ENCODE measurements around the gene PSMA1. TPM values are rescaled to one million over a fixed set of nuclear protein-coding genes. Genes with fewer than 3 reads are reported as not detected.
A peak's percentile ranks its signal among the peaks of the same experiment; 100 is the strongest.

Gene PSMA1
- total RNA-seq, 3 donors from 2014 or later (not counting 1 experiment from before 2014, with no cell fraction given): 143 to 176 (median 155) TPM

DNA sequence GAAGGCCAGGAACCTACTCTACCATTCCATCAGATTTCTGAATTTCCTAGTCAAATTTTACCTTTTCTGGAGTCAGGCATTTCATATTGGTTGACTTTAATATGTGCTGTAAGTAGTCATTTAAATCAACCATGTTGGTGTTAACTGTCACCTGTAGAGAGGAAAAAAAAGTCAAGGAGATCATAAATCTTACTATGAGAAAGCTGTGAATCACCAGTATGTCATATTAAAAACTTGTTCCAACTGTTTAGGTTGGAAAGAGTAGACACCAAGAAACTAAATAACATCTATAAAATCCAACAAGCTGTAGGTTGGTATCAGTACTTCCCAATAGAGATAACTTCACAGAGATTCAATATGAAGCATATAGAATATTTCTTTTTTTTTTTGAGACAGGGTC lies 60.0 kb downstream of the PSMA1 start:
- Mint-ChIP-seq H3K36me3 (no peaks in the 10 kb centered on the region), H3K9me3 (no peaks in the 10 kb centered on the region), H3K4me1 (no peaks in the 10 kb centered on the region), H3K27ac (no peak overlapping the region), H3K4me3 (no peak overlapping the region), H3K27me3 (ENCODE audit: low read depth in 2 of 2) (no peaks in the 10 kb centered on the region)
- no peaks in the 10 kb centered on the region for H3K27me3 ChIP-seq (ENCODE audit: control insufficient read depth, insufficient read depth, low read length)
- DNase-seq (no peak), ATAC-seq (no peak)
- no peaks in the 10 kb centered on the region for H3K9me3 ChIP-seq (ENCODE audit: control insufficient read depth, insufficient read depth, low read length)
- H3K36me3 ChIP-seq (ENCODE audit: control insufficient read depth, insufficient read depth, low read length): peaks cover 86% of the 10 kb centered on the region
- H3K27ac ChIP-seq (ENCODE audit: low read length): no peak overlapping the region
- intact Hi-C loops (cut with micrococcal nuclease): no loop called here
- no peaks in the 10 kb centered on the region for H3K4me1 ChIP-seq (ENCODE audit: control insufficient read depth, insufficient read depth, low read length)
- H3K4me3 ChIP-seq (ENCODE audit: low read length): no peak overlapping the region
- TF ChIP-seq CTCF (IDR thresholded peaks at IDR 0.05): no peak

DNA sequence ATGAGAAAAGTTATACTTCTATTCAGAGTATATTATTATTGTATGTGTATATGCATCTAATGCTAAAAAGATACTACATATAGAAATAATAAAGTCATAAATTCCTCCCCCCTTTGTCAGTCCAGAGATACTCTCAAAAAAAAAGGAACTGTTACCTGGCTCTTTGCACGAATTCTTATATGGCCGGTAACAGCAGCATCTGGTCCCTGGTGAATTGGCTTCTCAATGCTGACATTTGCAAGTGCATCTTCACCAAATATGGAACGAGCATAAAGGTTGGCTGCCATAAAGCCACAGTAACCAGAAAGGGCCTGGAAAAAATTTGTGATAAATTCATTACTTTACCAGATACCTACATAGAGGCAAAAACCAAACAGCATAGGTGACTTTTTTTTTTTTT lies 61.8 kb downstream of the PSMA1 start:
- peaks cover 4% of the 10 kb centered on the region for H3K4me1 ChIP-seq (ENCODE audit: control insufficient read depth, insufficient read depth, low read length)
- peaks cover 69% of the 10 kb centered on the region for H3K36me3 ChIP-seq (ENCODE audit: control insufficient read depth, insufficient read depth, low read length)

DNA sequence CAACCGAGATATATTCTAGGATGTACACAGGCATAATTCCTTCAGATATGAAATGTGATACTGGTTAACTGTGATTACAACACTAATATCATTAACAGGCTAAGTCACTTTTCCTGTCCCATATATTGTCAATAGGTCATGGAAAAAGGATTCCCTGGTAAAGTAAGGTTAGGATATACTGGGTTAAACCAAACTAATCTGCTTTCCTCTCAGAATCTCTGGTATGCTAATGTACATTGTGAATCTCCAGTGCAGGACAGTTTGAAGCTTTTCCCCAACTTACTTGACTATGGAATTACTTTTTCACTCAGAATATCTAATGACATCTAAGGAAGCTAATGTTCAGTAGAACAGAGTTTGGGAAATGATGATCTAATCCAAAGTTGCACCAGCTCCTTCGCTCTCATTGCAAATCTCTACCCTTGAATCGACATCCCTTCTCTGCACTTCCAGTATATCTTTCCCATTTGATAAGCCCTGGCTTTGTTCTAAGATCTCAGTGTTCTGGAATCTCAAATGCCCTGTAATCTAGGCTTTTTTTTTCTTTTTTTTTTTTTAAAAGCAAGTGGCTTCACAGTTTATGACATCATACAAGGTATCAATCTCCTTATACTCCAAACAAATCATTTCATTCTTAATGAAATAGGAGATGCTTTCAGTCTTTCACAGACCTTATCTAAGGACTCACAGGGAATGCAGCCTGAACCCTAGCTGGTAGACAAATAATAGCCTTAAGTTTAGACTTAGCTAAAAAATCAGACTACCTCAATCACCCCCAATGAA lies 64.3 kb downstream of the PSMA1 start:
- 100% methylated on average over 2 of the region's 3 CpGs for WGBS (ENCODE audit: insufficient coverage)
- Mint-ChIP-seq H3K27ac (peak overlapping the region; percentile 24), H3K4me3 (no peak overlapping the region), H3K36me3 (no peaks in the 10 kb centered on the region), H3K27me3 (ENCODE audit: low read depth in 2 of 2) (no peaks in the 10 kb centered on the region), H3K9me3 (no peaks in the 10 kb centered on the region), H3K4me1 (peaks cover 12 to 14% of the 10 kb centered on the region in 2 donors)
- ATAC-seq (no peak), DNase-seq (no peak)
- Histone ChIP-seq H3K27ac (ENCODE audit: low read length) (no peak overlapping the region), H3K27me3 (ENCODE audit: control insufficient read depth, insufficient read depth, low read length) (no peaks in the 10 kb centered on the region), H3K9me3 (ENCODE audit: control insufficient read depth, insufficient read depth, low read length) (no peaks in the 10 kb centered on the region), H3K4me1 (ENCODE audit: control insufficient read depth, insufficient read depth, low read length) (peaks cover 6% of the 10 kb centered on the region), H3K36me3 (ENCODE audit: control insufficient read depth, insufficient read depth, low read length) (peaks cover 45% of the 10 kb centered on the region), H3K4me3 (ENCODE audit: low read length) (no peak overlapping the region)
- intact Hi-C loops (cut with micrococcal nuclease): loop anchor here (1.0 kb wide), 1 partner anchor 156 kb away; no protein-coding TSS in a partner anchor
- TF ChIP-seq CTCF (IDR thresholded peaks at IDR 0.05): no peak

More for the DNA sequence above, 61.8 kb downstream of the PSMA1 start:
- DNase-seq: no peak
- no peak for ATAC-seq
- Mint-ChIP-seq H3K27ac (no peak overlapping the region), H3K4me1 (no peaks in the 10 kb centered on the region), H3K4me3 (no peak overlapping the region), H3K36me3 (no peaks in the 10 kb centered on the region), H3K27me3 (ENCODE audit: low read depth in 2 of 2) (no peaks in the 10 kb centered on the region), H3K9me3 (no peaks in the 10 kb centered on the region)
- Histone ChIP-seq H3K9me3 (ENCODE audit: control insufficient read depth, insufficient read depth, low read length) (no peaks in the 10 kb centered on the region), H3K4me3 (ENCODE audit: low read length) (no peak overlapping the region), H3K27ac (ENCODE audit: low read length) (no peak overlapping the region), H3K27me3 (ENCODE audit: control insufficient read depth, insufficient read depth, low read length) (no peaks in the 10 kb centered on the region)
- TF ChIP-seq CTCF (IDR thresholded peaks at IDR 0.05): no peak
- WGBS (ENCODE audit: insufficient coverage): 94% methylated on average over 3 of the region's 3 CpGs
- intact Hi-C loops (cut with micrococcal nuclease): no loop called here

Other genes with a start within 250 kb of the PSMA1 start
- 10 to 100 TPM; 62.1 to 86.7 (median 69.6) TPM for gene RRAS2, start 161.2 kb downstream of the PSMA1 start, total RNA-seq
- 10 to 100 TPM; 77.1 to 83.8 (median 80.4) TPM for gene COPB1, start 20.6 kb downstream of the PSMA1 start, total RNA-seq
- 10 to 100 TPM; 18.2 to 42.3 (median 34.5) TPM for gene PDE3B, start 123.4 kb upstream of the PSMA1 start, total RNA-seq